H1 (cell line): ENCODE results near the gene S1PR3. TPM values are rescaled to one million over a fixed set of nuclear protein-coding genes. Genes with fewer than 3 reads are reported as not detected.

ENCODE experiments used
- CTCF ChIA-PET: fragments of 300-600 bp; sonication (Branson Sonifier 250); formaldehyde crosslinking; loops from one replicate; lab custom pipeline; 2021; ENCODE audit not compliant: partially characterized antibody; lab: Charles Lee
- POLR2A ChIA-PET: fragments of 300-600 bp; sonication (Branson Sonifier 250); formaldehyde crosslinking; loops from one replicate; lab custom pipeline; 2021; ENCODE audit warnings: inconsistent platforms; ENCODE audit not compliant: partially characterized antibody; lab: Charles Lee
- DNase-seq, 2 experiments: peaks; one replicate each; pipeline versions ENCODE4 v3.0.0 to v3.0.0-alpha.2; 2010 to 2022; ENCODE audit warnings: low spot score in 2 of 2, low read depth in 1 of 2, mixed read lengths in 1 of 2
- FAIRE-seq: peaks from 2 replicates; lab custom pipeline; 2011; peaks lifted over from hg19 to GRCh38; lab: Jason Lieb, UNC
- H2AFZ ChIP-seq: 2 replicates; pipeline ENCODE4 v1.8.1; 2012; ENCODE audit warnings: low read length, inconsistent platforms
- H2AK5ac ChIP-seq: 2 replicates; pipeline ENCODE4 v1.6.1; 2013; ENCODE audit warnings: low read depth, low read length
- H2BK120ac ChIP-seq: replicated peaks from 2 replicates; pipeline ENCODE3; 2013; ENCODE audit warnings: low read depth, low read length, inconsistent platforms
- H2BK12ac ChIP-seq: 2 replicates; pipeline ENCODE4 v1.6.1; 2013; ENCODE audit warnings: low read depth, low read length
- H2BK15ac ChIP-seq: 2 replicates; pipeline ENCODE4 v1.6.1; 2013; ENCODE audit warnings: low read length
- H2BK20ac ChIP-seq: 2 replicates; pipeline ENCODE4 v1.6.1; 2013; ENCODE audit warnings: low read length
- H2BK5ac ChIP-seq: 2 replicates; pipeline ENCODE4 v1.6.1; 2013; ENCODE audit warnings: low read depth, low read length
- H3K14ac ChIP-seq: 2 replicates; pipeline ENCODE4 v1.6.1; 2013; ENCODE audit warnings: inconsistent platforms; ENCODE audit not compliant: insufficient read length
- H3K18ac ChIP-seq: 2 replicates; pipeline ENCODE4 v1.6.1; 2013; ENCODE audit warnings: low read length; ENCODE audit errors: extremely low read depth
- H3K23ac ChIP-seq: 2 replicates; pipeline ENCODE4 v1.6.1; 2013; ENCODE audit warnings: inconsistent platforms; ENCODE audit not compliant: insufficient read length
- H3K23me2 ChIP-seq: 2 replicates; pipeline ENCODE4 v1.6.1; 2013; ENCODE audit warnings: low read depth, low read length
- H3K27ac ChIP-seq: 2 replicates; pipeline ENCODE4 v1.6.1; 2011; ENCODE audit warnings: low read depth, low read length, inconsistent platforms
- H3K27me3 ChIP-seq, 4 experiments: replicated peaks in 1 of 4; 1 replicate in 1 of 4; 2 replicates in 3 of 4; pipeline versions ENCODE4 v1.6.1 to v1.8.1; 2011 to 2013; ENCODE audit warnings: low read length in 3 of 4, mild to moderate bottlenecking in 3 of 4, inconsistent platforms in 2 of 4, mixed read lengths in 2 of 4, moderate library complexity in 1 of 4; ENCODE audit not compliant: control insufficient read depth in 3 of 4, insufficient read depth in 3 of 4; ENCODE audit errors: extremely low read depth in 1 of 4
- H3K36me3 ChIP-seq, 4 experiments: 2 replicates each; pipeline versions ENCODE4 v1.6.1 to v1.8.1; 2011 to 2013; ENCODE audit warnings: mild to moderate bottlenecking in 4 of 4, low read length in 3 of 4, moderate library complexity in 2 of 4, control low read depth in 1 of 4, inconsistent platforms in 1 of 4; ENCODE audit not compliant: insufficient read depth in 4 of 4, control insufficient read depth in 2 of 4
- H3K4ac ChIP-seq: replicated peaks from 2 replicates; pipeline ENCODE3; 2013; ENCODE audit warnings: low read length, low read depth, mixed read lengths, inconsistent platforms; ENCODE audit not compliant: insufficient read length
- H3K4me1 ChIP-seq, 4 experiments: replicated peaks in 1 of 4; 1 replicate in 1 of 4; 2 replicates in 3 of 4; pipeline versions ENCODE4 v1.6.1 to v1.8.1; 2011 to 2013; ENCODE audit warnings: low read length in 3 of 4, inconsistent platforms in 2 of 4, mixed read lengths in 1 of 4; ENCODE audit not compliant: insufficient read depth in 4 of 4, control insufficient read depth in 3 of 4
- H3K4me2 ChIP-seq, 2 experiments: 2 replicates each; pipeline versions ENCODE4 v1.6.1 to v1.8.1; 2011 to 2013; ENCODE audit warnings: low read depth in 2 of 2, low read length in 2 of 2, control low read depth in 1 of 2, inconsistent platforms in 1 of 2, mild to moderate bottlenecking in 1 of 2; ENCODE audit not compliant: insufficient read depth in 1 of 2
- H3K4me3 ChIP-seq, 4 experiments: fragments of 200-600, 300-600 bp in 1 of 4; sonication (generic), shearing (Covaris generic), sonication (Bioruptor Twin) in 1 of 4; 2 replicates each; pipeline versions ENCODE4 v1.5.1 to v1.8.1; 2011 to 2016; ENCODE audit warnings: low read length in 4 of 4, low read depth in 3 of 4, control low read depth in 2 of 4, inconsistent platforms in 2 of 4, mild to moderate bottlenecking in 2 of 4, mixed read lengths in 1 of 4, moderate library complexity in 1 of 4; ENCODE audit not compliant: insufficient read depth in 2 of 4; ENCODE audit errors: extremely low read depth in 1 of 4
- H3K56ac ChIP-seq: replicated peaks from 2 replicates; pipeline ENCODE3; 2013; ENCODE audit warnings: low read depth, mild to moderate bottlenecking, mixed read lengths, low read length, inconsistent platforms; ENCODE audit not compliant: insufficient read length
- H3K79me1 ChIP-seq: 2 replicates; pipeline ENCODE4 v1.6.1; 2013; ENCODE audit warnings: low read depth, low read length, control low read depth
- H3K79me2 ChIP-seq, 2 experiments: 2 replicates each; pipeline versions ENCODE4 v1.6.1 to v1.8.1; 2012 to 2013; ENCODE audit warnings: low read length in 2 of 2, mild to moderate bottlenecking in 2 of 2, inconsistent platforms in 1 of 2; ENCODE audit not compliant: insufficient read depth in 2 of 2, control insufficient read depth in 1 of 2
- H3K9ac ChIP-seq, 4 experiments: replicated peaks in 1 of 4; 1 replicate in 1 of 4; 2 replicates in 3 of 4; pipeline versions ENCODE4 v1.6.1 to v1.8.1; 2011 to 2013; ENCODE audit warnings: low read depth in 3 of 4, low read length in 3 of 4, control low read depth in 2 of 4, mild to moderate bottlenecking in 2 of 4, moderate library complexity in 2 of 4, inconsistent platforms in 1 of 4; ENCODE audit errors: extremely low read depth in 1 of 4
- H3K9me3 ChIP-seq, 2 experiments: 2 replicates each; pipeline versions ENCODE4 v1.6.1 to v1.8.1; 2012 to 2013; ENCODE audit warnings: mild to moderate bottlenecking in 2 of 2, moderate library complexity in 2 of 2, control low read depth in 1 of 2, inconsistent platforms in 1 of 2, low read depth in 1 of 2, low read length in 1 of 2, mixed read lengths in 1 of 2; ENCODE audit not compliant: insufficient read depth in 2 of 2
- H4K20me1 ChIP-seq, 2 experiments: replicated peaks in 1 of 2; 2 replicates each; pipeline versions ENCODE3 to v1.8.1; 2011 to 2013; ENCODE audit warnings: inconsistent platforms in 2 of 2, low read length in 2 of 2, mild to moderate bottlenecking in 1 of 2; ENCODE audit not compliant: insufficient read depth in 2 of 2, control insufficient read depth in 1 of 2
- H4K5ac ChIP-seq: 2 replicates; pipeline ENCODE4 v1.6.1; 2013; ENCODE audit warnings: low read length, low read depth, mixed read lengths, inconsistent platforms; ENCODE audit not compliant: insufficient read length
- H4K8ac ChIP-seq: 2 replicates; pipeline ENCODE4 v1.8.0; 2013; ENCODE audit warnings: mild to moderate bottlenecking, moderate library complexity, low read length, inconsistent platforms; ENCODE audit not compliant: insufficient read depth; ENCODE audit errors: extremely low read depth
- H4K91ac ChIP-seq: replicated peaks from 2 replicates; pipeline ENCODE3; 2013; ENCODE audit warnings: low read length, mixed read lengths, inconsistent platforms; ENCODE audit not compliant: insufficient read length
- ASH2L ChIP-seq: fragments of 200-600, 300-600 bp; sonication (generic); IDR thresholded peaks from one replicate; pipeline ENCODE4 v1.7.1; 2017; ENCODE audit warnings: low read length
- FOSL1 ChIP-seq: IDR thresholded peaks from 2 replicates; pipeline ENCODE4 v1.6.1; 2011; ENCODE audit warnings: mild to moderate bottlenecking, low read depth, low read length, moderate library complexity; ENCODE audit not compliant: insufficient read depth
- HDAC2 ChIP-seq, 2 experiments: fragments of 300-600 bp in 1 of 2; sonication (generic) in 1 of 2; IDR thresholded peaks; 2 replicates each; pipeline ENCODE4 v1.6.1; 2011 to 2012; ENCODE audit warnings: low read depth in 2 of 2, low read length in 2 of 2, mild to moderate bottlenecking in 2 of 2, moderate library complexity in 2 of 2, borderline replicate concordance in 1 of 2, inconsistent platforms in 1 of 2
- HDAC6 ChIP-seq: IDR thresholded peaks from one replicate; pipeline ENCODE4 v1.7.1; 2012; ENCODE audit warnings: low read depth, mild to moderate bottlenecking, inconsistent platforms, low read length, moderate library complexity
- SP4 ChIP-seq: IDR thresholded peaks from 2 replicates; pipeline ENCODE4 v1.6.1; 2012; ENCODE audit warnings: low read length, inconsistent platforms
- TAF1 ChIP-seq: IDR thresholded peaks from 2 replicates; pipeline ENCODE4 v1.6.1; 2011; ENCODE audit warnings: mild to moderate bottlenecking, low read depth, low read length
- WGBS, 2 experiments: shearing (Covaris generic) in 1 of 2; methylation state at CpG; one replicate each; pipeline versions ENCODE4 v1.1.6 to v1.1.7; 2013 to 2015; ENCODE audit warnings: low lambda C conversion rate in 2 of 2, mixed read lengths in 2 of 2, inconsistent platforms in 1 of 2, low coverage in 1 of 2, missing lambda C conversion rate in 1 of 2; ENCODE audit not compliant: insufficient replicate concordance in 2 of 2, insufficient coverage in 1 of 2, insufficient read length in 1 of 2; ENCODE audit errors: extremely low coverage in 1 of 2, missing lambda C conversion rate in 1 of 2; 5-methylcytosine and 5-hydroxymethylcytosine counted together
- polyA plus RNA-seq, 7 experiments: library from polyadenylated mRNA; depleted of rRNA in 3 of 7; stranded (reverse) in 5 of 7; unstranded in 2 of 7; fragments of >200 nt in 5 of 7; fragments of 200-250 nt in 2 of 7; gene quantifications; 1 replicate in 5 of 7; 2 replicates in 1 of 7; 4 replicates in 1 of 7; pipeline versions ENCODE4 v1.2.1 to v1.2.3, GENCODE V29; 2011 to 2013; ENCODE audit warnings: missing spikeins in 2 of 7, mixed read lengths in 2 of 7
- total RNA-seq: library from RNA; stranded (reverse); fragmentation: NEBNext Ultra II Directional; extraction: Animal tissue kit (Norgen Biotek cat#: 25700); gene quantifications from 2 replicates; pipeline ENCODE4 v1.2.1, GENCODE V29; 2021
- TF ChIP-seq, protein P1 (sequence below), 3 experiments: IDR thresholded peaks; 1 replicate in 2 of 3; 2 replicates in 1 of 3; pipeline versions ENCODE4 v1.5.1 to v1.6.1; 2011; ENCODE audit warnings: low read length in 3 of 3, mild to moderate bottlenecking in 3 of 3, inconsistent platforms in 2 of 3, low read depth in 1 of 3, moderate library complexity in 1 of 3; ENCODE audit not compliant: insufficient read depth in 1 of 3; ENCODE audit errors: control extremely low read depth in 1 of 3

Gene S1PR3
- total and polyA plus RNA-seq, 2 of the 8 experiments (the other 6 are each of a cell fraction or from before 2014, with no cell fraction given): 3.7 to 6.4 TPM

DNA sequence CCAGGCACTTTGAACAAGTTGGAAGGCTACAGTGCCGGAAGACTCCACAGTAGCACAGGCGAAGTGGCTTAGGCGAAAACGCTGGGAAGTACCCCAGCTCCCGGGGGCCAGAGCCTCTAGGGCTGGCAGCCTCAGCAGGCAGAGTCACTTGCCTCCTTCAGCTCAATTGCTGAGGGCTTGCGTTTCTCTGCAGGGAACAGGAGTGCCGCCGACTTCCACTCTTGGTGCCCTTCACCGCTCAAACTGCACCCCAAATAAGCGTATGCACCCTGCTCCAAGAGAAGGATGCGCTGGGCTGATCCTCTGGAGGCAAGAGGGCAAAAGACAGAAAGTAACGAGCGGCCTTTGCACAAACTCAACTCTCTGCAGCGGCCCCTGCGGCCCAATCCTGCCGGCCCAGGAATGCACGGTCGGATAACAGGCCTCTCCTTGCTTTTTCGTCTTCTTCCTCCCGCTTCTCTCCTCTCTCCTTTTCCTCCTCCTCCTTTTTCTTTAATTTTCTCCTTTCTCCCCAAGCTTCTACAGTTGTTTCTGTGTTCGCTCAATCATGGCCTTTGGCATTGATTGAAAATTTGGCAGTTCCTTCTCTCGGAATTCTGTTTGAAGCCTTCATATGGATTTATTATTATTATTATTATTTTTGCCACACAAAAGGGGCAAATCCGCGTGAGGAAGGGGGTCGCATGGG lies 1.1 kb upstream of the S1PR3 start:
- H3K9me3 ChIP-seq: no peaks in the 10 kb centered on the region
- H3K27ac ChIP-seq: no peak overlapping the region
- H3K23me2 ChIP-seq: peaks cover 12% of the 10 kb centered on the region
- H2BK120ac ChIP-seq: no peak overlapping the region
- peak overlapping the region; percentile 55 to 82 (median 74) for H3K4me3 ChIP-seq
- no peaks in the 10 kb centered on the region for H3K36me3 ChIP-seq
- H3K23ac ChIP-seq: no peak overlapping the region
- H3K79me2 ChIP-seq: 0 out of 4 replicates have a peak, but pooled peaks cover 0 to 4% of the 10 kb centered on the region in 2 experiments
- H2BK5ac ChIP-seq: no peak overlapping the region
- no peak for FAIRE-seq
- peak overlapping the region; percentile 64 for H3K4ac ChIP-seq
- H3K79me1 ChIP-seq: no peaks in the 10 kb centered on the region
- H4K91ac ChIP-seq: no peak overlapping the region
- H2BK15ac ChIP-seq: no peak overlapping the region
- ChIA-PET POLR2A (interaction anchor here (0.6 kb wide), 1 partner anchor 280 kb away, joined by 3 read pairs; no protein-coding TSS in a partner anchor), CTCF (interaction anchor here (0.7 to 1.2 kb wide), 5 partner anchors 19 to 254 kb away, joined by 3 to 4 read pairs (median 3); no protein-coding TSS in a partner anchor)
- peaks cover 0 to 4% (median 1%) of the 10 kb centered on the region in 4 experiments; a peak in 2 of 7 replicates for H3K27me3 ChIP-seq
- no peak overlapping the region; the same call in 1 of the 2 replicates for H3K18ac ChIP-seq
- H2BK12ac ChIP-seq: 0 out of 2 replicates have a peak overlapping the region, but pooled peaks have one; percentile 3
- no peak overlapping the region; a peak in 1 of 7 replicates for H3K9ac ChIP-seq
- peak overlapping the region; percentile 45; the same call in 1 of the 2 replicates for H4K8ac ChIP-seq
- peak in 1 of 2 experiments; percentile 75 for DNase-seq
- H2AFZ ChIP-seq: peak overlapping the region; percentile 85
- 24% methylated on average over 25 of the region's 25 CpGs; no CpG with 5 or more reads in 1 of the 2 experiments for WGBS, 2 experiments
- H2AK5ac ChIP-seq: peak overlapping the region; percentile 61; the same call in 1 of the 2 replicates
- H3K56ac ChIP-seq: no peak overlapping the region
- no peak overlapping the region for H3K14ac ChIP-seq
- peaks cover 3 to 4% of the 10 kb centered on the region in 2 experiments for H4K20me1 ChIP-seq
- H3K4me2 ChIP-seq: peak overlapping the region; percentile 76 to 80
- H3K4me1 ChIP-seq: peaks cover 5 to 14% (median 12%) of the 10 kb centered on the region in 4 experiments
- no peak overlapping the region for H2BK20ac ChIP-seq
- H4K5ac ChIP-seq: no peak overlapping the region
- TF ChIP-seq SP4 (no peak), HDAC2 (IDR thresholded peaks at IDR 0.05; ENCODE audit: borderline replicate concordance in 1 of 2, low read depth in 2 of 2, low read length in 2 of 2) (no peak), TAF1 (0 out of 2 replicates have a peak, but pooled peaks have one; percentile 4), FOSL1 (no peak), HDAC6 (no peak), ASH2L (peak; percentile 42)
- TF ChIP-seq, protein P1, sequence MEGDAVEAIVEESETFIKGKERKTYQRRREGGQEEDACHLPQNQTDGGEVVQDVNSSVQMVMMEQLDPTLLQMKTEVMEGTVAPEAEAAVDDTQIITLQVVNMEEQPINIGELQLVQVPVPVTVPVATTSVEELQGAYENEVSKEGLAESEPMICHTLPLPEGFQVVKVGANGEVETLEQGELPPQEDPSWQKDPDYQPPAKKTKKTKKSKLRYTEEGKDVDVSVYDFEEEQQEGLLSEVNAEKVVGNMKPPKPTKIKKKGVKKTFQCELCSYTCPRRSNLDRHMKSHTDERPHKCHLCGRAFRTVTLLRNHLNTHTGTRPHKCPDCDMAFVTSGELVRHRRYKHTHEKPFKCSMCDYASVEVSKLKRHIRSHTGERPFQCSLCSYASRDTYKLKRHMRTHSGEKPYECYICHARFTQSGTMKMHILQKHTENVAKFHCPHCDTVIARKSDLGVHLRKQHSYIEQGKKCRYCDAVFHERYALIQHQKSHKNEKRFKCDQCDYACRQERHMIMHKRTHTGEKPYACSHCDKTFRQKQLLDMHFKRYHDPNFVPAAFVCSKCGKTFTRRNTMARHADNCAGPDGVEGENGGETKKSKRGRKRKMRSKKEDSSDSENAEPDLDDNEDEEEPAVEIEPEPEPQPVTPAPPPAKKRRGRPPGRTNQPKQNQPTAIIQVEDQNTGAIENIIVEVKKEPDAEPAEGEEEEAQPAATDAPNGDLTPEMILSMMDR (IDR thresholded peaks at IDR 0.05; ENCODE audit: control extremely low read depth in 1 of 3, insufficient read depth in 1 of 3, low read depth in 1 of 3, low read length in 3 of 3): peak in 1 of 3 experiments; percentile 27; a peak in 2 of 4 replicates
